ENCODE data around the gene NOC4L.

DNA sequence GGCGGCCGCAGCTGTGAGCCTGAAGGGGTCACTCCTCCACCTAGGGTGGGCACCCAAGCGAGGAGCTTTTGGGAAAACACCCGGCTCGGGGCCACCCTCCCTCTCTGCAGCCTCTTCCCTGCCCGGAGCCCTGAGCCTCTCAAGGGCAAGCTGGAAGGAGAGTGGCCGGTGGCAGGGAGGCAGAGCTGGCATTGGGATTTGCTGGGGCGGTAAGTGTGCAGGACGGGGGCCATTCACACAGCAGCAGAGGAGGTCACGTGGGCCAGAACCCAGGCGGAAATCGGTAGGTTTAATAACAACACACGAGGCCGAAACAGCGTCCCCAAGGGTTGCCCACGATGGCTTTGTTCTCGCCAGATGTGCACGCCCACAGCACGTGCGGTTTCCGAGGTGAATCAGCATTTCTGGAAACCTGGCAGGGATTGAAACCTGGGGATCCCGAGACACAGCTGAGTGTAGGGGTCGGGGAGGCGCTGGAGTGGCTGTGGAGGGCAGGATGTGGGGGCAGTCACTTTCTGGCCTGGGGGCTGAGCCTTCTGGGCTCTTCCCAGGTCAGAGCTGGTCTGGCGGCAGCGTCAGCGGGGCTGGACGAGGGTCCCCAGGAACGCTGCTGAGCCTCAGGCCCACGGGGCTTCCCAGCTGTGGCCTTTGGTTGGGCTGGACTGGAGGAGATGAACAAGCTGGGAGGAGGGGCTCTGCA, 23.5 kb downstream of the NOC4L start:
- TF ChIP-seq, protein P1, sequence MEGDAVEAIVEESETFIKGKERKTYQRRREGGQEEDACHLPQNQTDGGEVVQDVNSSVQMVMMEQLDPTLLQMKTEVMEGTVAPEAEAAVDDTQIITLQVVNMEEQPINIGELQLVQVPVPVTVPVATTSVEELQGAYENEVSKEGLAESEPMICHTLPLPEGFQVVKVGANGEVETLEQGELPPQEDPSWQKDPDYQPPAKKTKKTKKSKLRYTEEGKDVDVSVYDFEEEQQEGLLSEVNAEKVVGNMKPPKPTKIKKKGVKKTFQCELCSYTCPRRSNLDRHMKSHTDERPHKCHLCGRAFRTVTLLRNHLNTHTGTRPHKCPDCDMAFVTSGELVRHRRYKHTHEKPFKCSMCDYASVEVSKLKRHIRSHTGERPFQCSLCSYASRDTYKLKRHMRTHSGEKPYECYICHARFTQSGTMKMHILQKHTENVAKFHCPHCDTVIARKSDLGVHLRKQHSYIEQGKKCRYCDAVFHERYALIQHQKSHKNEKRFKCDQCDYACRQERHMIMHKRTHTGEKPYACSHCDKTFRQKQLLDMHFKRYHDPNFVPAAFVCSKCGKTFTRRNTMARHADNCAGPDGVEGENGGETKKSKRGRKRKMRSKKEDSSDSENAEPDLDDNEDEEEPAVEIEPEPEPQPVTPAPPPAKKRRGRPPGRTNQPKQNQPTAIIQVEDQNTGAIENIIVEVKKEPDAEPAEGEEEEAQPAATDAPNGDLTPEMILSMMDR (IDR thresholded peaks at IDR 0.05), result no peak
- no peak for TF ChIP-seq ZFX (IDR thresholded peaks at IDR 0.05; ENCODE audit: borderline replicate concordance)
